H7 (cell line): ENCODE data around the gene LKAAEAR1. TPM values are rescaled to one million over a fixed set of nuclear protein-coding genes. Genes with fewer than 3 reads are reported as not detected.

Experiments used
- DNase-seq: peaks from one replicate; pipeline ENCODE4 v3.0.0; 2012
- H3K27me3 ChIP-seq: 2 replicates; pipeline ENCODE4 v1.6.0; 2011; ENCODE audit warnings: mild to moderate bottlenecking, low read length; ENCODE audit not compliant: control insufficient read depth, insufficient read depth
- H3K36me3 ChIP-seq: replicated peaks from 2 replicates; pipeline ENCODE4 v1.5.1; 2011; ENCODE audit warnings: low read length; ENCODE audit not compliant: control insufficient read depth, insufficient read depth
- H3K4me3 ChIP-seq: 2 replicates; pipeline ENCODE4 v1.5.1; 2011; ENCODE audit warnings: low read depth, mild to moderate bottlenecking, control low read depth, low read length, moderate library complexity; ENCODE audit not compliant: insufficient read depth
- total RNA-seq: library from RNA; depleted of rRNA; stranded (reverse); fragments of >200 nt; shearing (Covaris generic); gene quantifications from 2 replicates; pipeline ENCODE4 v1.2.3, GENCODE V29; 2014

The LKAAEAR1 gene
- total RNA-seq, 1 experiment from 2014 or later, result 0.45 TPM

GRCh38 chr20:64106435-64106961, 22.3 kb upstream of the LKAAEAR1 start:
- Histone ChIP-seq H3K36me3 (no peaks in the 10 kb centered on the region), H3K27me3 (peaks cover 14% of the 10 kb centered on the region), H3K4me3 (no peak overlapping the region)
- no peak for DNase-seq

- H3K36me3 ChIP-seq, result no peaks in the 10 kb centered on the region
- DNase-seq, result no peak
- peaks cover 18% of the 10 kb centered on the region for H3K27me3 ChIP-seq
- H3K4me3 ChIP-seq, result no peak overlapping the region
Measured at GRCh38 chr20:64105846-64106434, 21.7 kb upstream of the LKAAEAR1 start.

- no peak overlapping the region for H3K4me3 ChIP-seq
- H3K27me3 ChIP-seq, result peaks cover 19% of the 10 kb centered on the region
- H3K36me3 ChIP-seq, result no peaks in the 10 kb centered on the region
- no peak for DNase-seq
Measured at GRCh38 chr20:64104667-64105451, 20.7 kb upstream of the LKAAEAR1 start.

GRCh38 chr20:64103871-64104666, 19.9 kb upstream of the LKAAEAR1 start:
- DNase-seq, result peak; percentile 80
- Histone ChIP-seq H3K36me3 (no peaks in the 10 kb centered on the region), H3K27me3 (peaks cover 19% of the 10 kb centered on the region), H3K4me3 (no peak overlapping the region)

GRCh38 chr20:64102647-64103354, 18.6 kb upstream of the LKAAEAR1 start:
- peak; percentile 90 for DNase-seq
- Histone ChIP-seq H3K36me3 (no peaks in the 10 kb centered on the region), H3K27me3 (peaks cover 19% of the 10 kb centered on the region), H3K4me3 (peak overlapping the region; percentile 56)

- no peaks in the 10 kb centered on the region for H3K36me3 ChIP-seq
- H3K4me3 ChIP-seq, result peak overlapping the region; percentile 56
- peak; percentile 99 for DNase-seq
- peaks cover 19% of the 10 kb centered on the region for H3K27me3 ChIP-seq
Measured at GRCh38 chr20:64101731-64102621, 17.8 kb upstream of the LKAAEAR1 start.

- H3K27me3 ChIP-seq, result peaks cover 19% of the 10 kb centered on the region
- no peak for DNase-seq
- no peaks in the 10 kb centered on the region for H3K36me3 ChIP-seq
- H3K4me3 ChIP-seq, result no peak overlapping the region
Measured at GRCh38 chr20:64100946-64101688, 16.9 kb upstream of the LKAAEAR1 start.

GRCh38 chr20:64100566-64100888, 16.3 kb upstream of the LKAAEAR1 start:
- no peaks in the 10 kb centered on the region for H3K36me3 ChIP-seq
- peaks cover 19% of the 10 kb centered on the region for H3K27me3 ChIP-seq
- no peak for DNase-seq

GRCh38 chr20:64099880-64100565, 15.8 kb upstream of the LKAAEAR1 start:
- Histone ChIP-seq H3K27me3 (peaks cover 19% of the 10 kb centered on the region), H3K4me3 (no peak overlapping the region), H3K36me3 (no peaks in the 10 kb centered on the region)
- no peak for DNase-seq

More at GRCh38 chr20:64100566-64100888, 16.3 kb upstream of the LKAAEAR1 start:
- H3K4me3 ChIP-seq, result no peak overlapping the region

GRCh38 chr20:64099086-64099786, 15.0 kb upstream of the LKAAEAR1 start:
- Histone ChIP-seq H3K4me3 (no peak overlapping the region), H3K27me3 (peaks cover 19% of the 10 kb centered on the region), H3K36me3 (no peaks in the 10 kb centered on the region)
- DNase-seq, result no peak

- no peaks in the 10 kb centered on the region for H3K36me3 ChIP-seq
Measured at GRCh38 chr20:64098471-64099013, 14.3 kb upstream of the LKAAEAR1 start.

GRCh38 chr20:64096535-64096934, 12.3 kb upstream of the LKAAEAR1 start:
- H3K27me3 ChIP-seq, result peaks cover 5% of the 10 kb centered on the region; the same call in 1 of the 2 replicates
- no peak overlapping the region for H3K4me3 ChIP-seq
- DNase-seq, result no peak
- no peaks in the 10 kb centered on the region for H3K36me3 ChIP-seq

More at GRCh38 chr20:64098471-64099013, 14.3 kb upstream of the LKAAEAR1 start:
- DNase-seq, result no peak
- no peak overlapping the region for H3K4me3 ChIP-seq
- H3K27me3 ChIP-seq, result peaks cover 19% of the 10 kb centered on the region
